Stomach (tissue), 9 donors: Measurements from ENCODE around the gene PDXDC1. TPM values are rescaled to one million over a fixed set of nuclear protein-coding genes. Genes with fewer than 3 reads are reported as not detected.
A peak's percentile ranks its signal among the peaks of the same experiment; 100 is the strongest.

ENCODE experiments used
- DNase-seq, 2 donors: peaks; one replicate each; pipeline versions ENCODE4 v3.0.0 to v3.0.0-alpha.2; 2013 to 2019
- H3K27ac ChIP-seq, 5 donors: fragments of 200-600 bp in 4 of 5; sonication (generic) in 4 of 5; one replicate each; pipeline ENCODE4 v1.5.1; 2013 to 2019; ENCODE audit warnings: mild to moderate bottlenecking in 1 of 5, moderate library complexity in 1 of 5
- H3K27me3 ChIP-seq, 3 donors: fragments of 200-600 bp; sonication (generic); one replicate each; pipeline ENCODE4 v1.5.1; 2017 to 2019; ENCODE audit warnings: mixed run types in 1 of 3
- H3K36me3 ChIP-seq, 4 donors: fragments of 200-600 bp; sonication (generic); 1 replicate in 3 of 4; 2 replicates in 1 of 4; pipeline ENCODE4 v1.5.1; 2016 to 2019
- H3K4me1 ChIP-seq, 4 donors: fragments of 200-600 bp; sonication (generic); one replicate each; pipeline ENCODE4 v1.5.1; 2016 to 2019
- H3K4me3 ChIP-seq, 4 donors: fragments of 200-600 bp; sonication (generic) in 3 of 4; one replicate each; pipeline ENCODE4 v1.5.1; 2016 to 2019; ENCODE audit warnings: mild to moderate bottlenecking in 1 of 4
- H3K9me3 ChIP-seq, 4 donors: fragments of 200-600 bp; sonication (generic); one replicate each; pipeline ENCODE4 v1.5.1; 2016 to 2019
- CTCF ChIP-seq, 7 experiments: fragments of 450-650 bp in 4 of 7; fragments of 200-600 bp in 3 of 7; sonication (generic) in 3 of 7; IDR thresholded peaks; one replicate each; pipeline ENCODE4 v1.5.1; 2016 to 2019; ENCODE audit warnings: antibody characterized with exemption in 7 of 7, control low read depth in 2 of 7, mild to moderate bottlenecking in 1 of 7
- EP300 ChIP-seq: sonication (generic); formaldehyde crosslinking; IDR thresholded peaks from one replicate; pipeline ENCODE4 v1.6.1; 2017; ENCODE audit warnings: antibody characterized with exemption
- POLR2A ChIP-seq, 4 donors: fragments of 450-650 bp; IDR thresholded peaks; one replicate each; pipeline ENCODE4 v1.6.1; 2016; ENCODE audit warnings: antibody characterized with exemption in 4 of 4, control low read depth in 2 of 4, mild to moderate bottlenecking in 1 of 4, moderate library complexity in 1 of 4
- POLR2AphosphoS5 ChIP-seq, 3 donors: sonication (generic); formaldehyde crosslinking; IDR thresholded peaks; one replicate each; pipeline ENCODE4 v1.6.1; 2016; ENCODE audit warnings: antibody characterized with exemption in 3 of 3
- WGBS, 5 donors: extraction: QIAGEN DNeasy Blood & Tissue Kit in 3 of 5; methylation state at CpG; one replicate each; pipeline versions ENCODE4 v1.1.5 to v1.1.7; 2013 to 2018; 5-methylcytosine and 5-hydroxymethylcytosine counted together
- intact Hi-C: fragments of 100-400 bp; cut with DNase I; formaldehyde crosslinking; loops from one replicate; pipeline ENCODE4 v1.15.1; 2023; ENCODE audit warnings: low total_unique reads
- polyA plus RNA-seq, 3 donors: library from polyadenylated mRNA; stranded (reverse); fragments of 200-250 nt; gene quantifications; one replicate each; pipeline ENCODE4 v1.2.3, GENCODE V29; 2013
- total RNA-seq, 5 donors: library from RNA; depleted of rRNA; stranded (reverse); fragments of >200 nt; gene quantifications; one replicate each; pipeline versions ENCODE4 v1.1.0 to v1.2.3, GENCODE V29; 2014 to 2016
- donor health status: healthy with polysubstance abuse.
- donor health status: Bipolar disorder and iron deficiency.
- donor health status: healthy.

PDXDC1 gene
- total and polyA plus RNA-seq, 8 donors: 35.1 to 126 (median 84.0) TPM

DNA sequence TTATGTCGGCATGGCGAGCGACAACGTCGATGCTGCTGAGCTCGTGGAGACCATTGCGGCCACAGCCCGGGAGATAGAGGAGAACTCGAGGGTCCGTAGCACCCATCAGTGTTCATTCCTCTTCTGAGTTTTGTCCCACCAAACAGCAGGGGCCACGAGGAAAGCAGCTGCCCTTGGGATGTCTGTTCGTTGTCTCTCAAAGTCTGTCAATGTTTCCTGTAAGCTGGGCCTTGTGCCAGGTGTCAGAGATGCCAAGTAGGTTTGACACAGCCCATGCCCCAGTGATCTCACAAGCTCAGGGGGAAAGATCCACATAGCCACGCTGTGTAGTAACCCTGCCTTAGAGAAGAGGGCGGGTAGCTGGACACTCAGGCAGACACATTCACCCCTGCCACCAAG, 58.5 kb downstream of the PDXDC1 start:
- peaks cover 0 to 8% (median 3%) of the 10 kb centered on the region in 4 donors for H3K4me1 ChIP-seq
- 76 to 88% (median 79%) methylated on average over 11 to 14 of the region's 14 CpGs for WGBS, 5 donors

DNA sequence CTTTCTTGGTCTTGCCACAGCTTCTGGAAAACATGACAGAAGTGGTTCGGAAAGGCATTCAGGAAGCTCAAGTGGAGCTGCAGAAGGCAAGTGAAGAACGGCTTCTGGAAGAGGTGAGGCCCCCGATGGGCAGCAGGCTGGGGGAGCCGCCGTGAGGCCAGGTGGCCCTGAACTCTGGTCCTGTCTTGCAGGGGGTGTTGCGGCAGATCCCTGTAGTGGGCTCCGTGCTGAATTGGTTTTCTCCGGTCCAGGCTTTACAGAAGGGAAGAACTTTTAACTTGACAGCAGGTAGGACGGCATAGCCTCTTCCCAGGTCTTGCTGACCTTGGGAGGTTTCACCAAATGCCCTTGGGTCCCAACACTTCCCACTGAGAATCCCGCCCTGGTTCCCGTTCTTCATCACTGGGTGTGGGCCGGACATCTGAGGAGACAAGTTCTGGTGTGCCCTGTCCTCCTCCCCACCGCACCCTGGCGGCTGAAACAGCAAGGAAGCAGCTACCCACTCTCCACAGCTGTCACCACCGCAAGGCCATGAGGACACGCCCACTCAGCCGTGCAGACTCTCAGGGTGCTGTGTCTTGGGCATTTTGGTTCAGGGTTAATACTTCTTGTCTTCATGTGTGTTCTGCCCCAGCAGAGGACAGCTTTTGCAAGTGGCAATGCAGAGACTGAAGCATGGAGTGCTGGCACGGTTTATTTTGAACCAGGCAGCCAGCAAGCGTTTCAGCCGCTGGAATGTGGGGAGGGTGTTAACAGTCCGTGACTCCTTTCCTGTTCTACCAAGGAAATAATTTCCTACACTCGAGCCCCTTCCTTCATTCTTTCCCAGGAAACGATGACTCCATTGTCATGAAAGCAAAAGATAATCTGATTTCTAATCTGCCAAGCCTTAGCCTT, 59.7 kb downstream of the PDXDC1 start:
- Histone ChIP-seq H3K36me3 (peaks cover 82 to 100% (median 98%) of the 10 kb centered on the region in 4 donors), H3K27ac (peak overlapping the region in 3 of 5 donors; percentile 12 to 69 (median 12))
- 80 to 87% (median 83%) methylated on average over 17 to 23 of the region's 23 CpGs for WGBS, 5 donors

More for the DNA sequence above, 58.5 kb downstream of the PDXDC1 start:
- DNase-seq: peak in 1 of 2 donors; percentile 26
- no peak for TF ChIP-seq POLR2AphosphoS5 (IDR thresholded peaks at IDR 0.05)
- H3K36me3 ChIP-seq: peaks cover 84 to 100% (median 98%) of the 10 kb centered on the region in 4 donors
- H3K27ac ChIP-seq: peak overlapping the region in 1 of 5 donors; percentile 3
- H3K4me3 ChIP-seq: no peak overlapping the region
- intact Hi-C loops: no loop called here
- H3K9me3 ChIP-seq: no peaks in the 10 kb centered on the region
- no peaks in the 10 kb centered on the region for H3K27me3 ChIP-seq

GRCh38 chr16:15035163-15035729, 60.4 kb downstream of the PDXDC1 start:
- TF ChIP-seq POLR2AphosphoS5 (IDR thresholded peaks at IDR 0.05) (no peak), EP300 (no peak)
- Histone ChIP-seq H3K4me3 (no peak overlapping the region), H3K9me3 (no peaks in the 10 kb centered on the region), H3K27me3 (no peaks in the 10 kb centered on the region), H3K27ac (peak overlapping the region in 2 of 5 donors; percentile 12 to 69), H3K4me1 (peaks cover 0 to 3% (median 0%) of the 10 kb centered on the region in 4 donors), H3K36me3 (peaks cover 83 to 100% (median 98%) of the 10 kb centered on the region in 4 donors)
- 76 to 87% (median 80%) methylated on average over 13 to 15 of the region's 15 CpGs for WGBS, 5 donors
- intact Hi-C loops: no loop called here
- no peak for DNase-seq

More for the DNA sequence above, 59.7 kb downstream of the PDXDC1 start:
- TF ChIP-seq EP300 (no peak), CTCF (IDR thresholded peaks at IDR 0.05) (no peak), POLR2A (IDR thresholded peaks at IDR 0.05) (no peak), POLR2AphosphoS5 (IDR thresholded peaks at IDR 0.05) (no peak)
- Histone ChIP-seq H3K27me3 (no peaks in the 10 kb centered on the region), H3K9me3 (no peaks in the 10 kb centered on the region), H3K4me3 (no peak overlapping the region), H3K4me1 (peaks cover 0 to 3% (median 0%) of the 10 kb centered on the region in 4 donors)
- intact Hi-C loops: no loop called here
- DNase-seq: no peak

- DNase-seq: no peak
- H3K4me3 ChIP-seq: no peak overlapping the region
- peaks cover 81 to 97% (median 95%) of the 10 kb centered on the region in 4 donors for H3K36me3 ChIP-seq
- H3K4me1 ChIP-seq: peaks cover 7 to 14% (median 11%) of the 10 kb centered on the region in 4 donors
- H3K9me3 ChIP-seq: no peaks in the 10 kb centered on the region
- peak overlapping the region in 3 of 5 donors; percentile 5 to 69 (median 53) for H3K27ac ChIP-seq
- WGBS, 5 donors: 69 to 86% (median 80%) methylated on average over 10 of the region's 10 CpGs
- no peaks in the 10 kb centered on the region for H3K27me3 ChIP-seq
- intact Hi-C loops: no loop called here
- TF ChIP-seq CTCF (IDR thresholded peaks at IDR 0.05) (no peak), POLR2A (IDR thresholded peaks at IDR 0.05) (no peak), POLR2AphosphoS5 (IDR thresholded peaks at IDR 0.05) (peak in 1 of 3 donors; percentile 3), EP300 (peak; percentile 90)
These were observed 62.2 kb downstream of the PDXDC1 start for GRCh38 chr16:15037003-15037402.

DNA sequence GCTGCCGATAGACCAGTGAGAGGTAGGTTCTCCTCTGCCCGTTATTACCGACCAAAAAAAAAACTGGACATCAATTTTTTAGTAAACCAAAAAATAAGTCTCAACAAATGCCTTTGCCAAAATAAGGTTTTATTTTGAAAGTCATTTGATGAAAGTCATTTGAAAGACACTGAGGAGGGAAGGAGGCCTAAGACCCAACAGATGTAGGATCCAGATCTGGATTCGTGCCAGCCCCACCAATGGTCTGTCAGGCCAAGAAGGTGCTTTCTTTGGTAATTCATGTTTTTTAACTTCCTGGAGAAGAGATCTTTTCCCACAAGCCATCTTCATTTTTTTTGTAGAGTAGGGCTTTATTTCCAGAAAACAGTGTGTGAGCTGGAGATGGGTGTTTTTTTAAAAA, 62.9 kb downstream of the PDXDC1 start:
- Histone ChIP-seq H3K9me3 (no peaks in the 10 kb centered on the region), H3K27me3 (no peaks in the 10 kb centered on the region), H3K36me3 (peaks cover 73 to 91% (median 88%) of the 10 kb centered on the region in 4 donors), H3K4me3 (no peak overlapping the region), H3K27ac (peak overlapping the region in 2 of 5 donors; percentile 20 to 69), H3K4me1 (peaks cover 7 to 18% (median 14%) of the 10 kb centered on the region in 4 donors)
- intact Hi-C loops: no loop called here
- no peak for DNase-seq
- no peak for TF ChIP-seq CTCF (IDR thresholded peaks at IDR 0.05)
- no peak for TF ChIP-seq POLR2A (IDR thresholded peaks at IDR 0.05)
- no peak for TF ChIP-seq POLR2AphosphoS5 (IDR thresholded peaks at IDR 0.05)
- no peak for TF ChIP-seq EP300
- 72 to 87% (median 86%) methylated on average over 4 of the region's 4 CpGs for WGBS, 5 donors
